T-helper 1 cell treated with Interleukin-12 subunit alpha and Interleukin-12 subunit beta and Interleukin-4 antibody, amounts not matched to agents 30 μg/mL and 1 μg/mL, for 36 hours (primary cell): ENCODE results near the gene TMEM63C.

Source experiments
- H3K27ac Mint-ChIP-seq: one replicate; pipeline ENCODE4 v1.8.0; 2021; ENCODE audit warnings: mild to moderate bottlenecking, mixed read lengths
- H3K27me3 Mint-ChIP-seq: one replicate; pipeline ENCODE4 v1.8.0; 2021; ENCODE audit warnings: low read depth, mixed read lengths
- H3K36me3 Mint-ChIP-seq: one replicate; pipeline ENCODE4 v1.8.0; 2021; ENCODE audit warnings: low read depth, mixed read lengths
- H3K4me1 Mint-ChIP-seq: one replicate; pipeline ENCODE4 v1.8.0; 2021; ENCODE audit warnings: low read depth, mixed read lengths
- H3K4me3 Mint-ChIP-seq: one replicate; pipeline ENCODE4 v1.8.0; 2021; ENCODE audit warnings: mild to moderate bottlenecking, moderate library complexity, mixed read lengths
- H3K9me3 Mint-ChIP-seq: one replicate; pipeline ENCODE4 v1.8.0; 2021; ENCODE audit warnings: mixed read lengths

TMEM63C gene

GRCh38 chr14:77200406-77200985 is 18.9 kb downstream of the TMEM63C start:
- Mint-ChIP-seq H3K27me3 (no peaks in the 10 kb centered on the region), H3K9me3 (no peaks in the 10 kb centered on the region), H3K4me1 (no peaks in the 10 kb centered on the region), H3K36me3 (no peaks in the 10 kb centered on the region), H3K4me3 (no peak overlapping the region), H3K27ac (no peak overlapping the region)

- no peaks in the 10 kb centered on the region for H3K36me3 Mint-ChIP-seq
- no peaks in the 10 kb centered on the region for H3K27me3 Mint-ChIP-seq
- H3K27ac Mint-ChIP-seq, result no peak overlapping the region
- H3K4me1 Mint-ChIP-seq, result no peaks in the 10 kb centered on the region
- H3K4me3 Mint-ChIP-seq, result no peak overlapping the region
- no peaks in the 10 kb centered on the region for H3K9me3 Mint-ChIP-seq
Measured at GRCh38 chr14:77201696-77202095, 20.1 kb downstream of the TMEM63C start.

- Mint-ChIP-seq H3K4me3 (no peak overlapping the region), H3K36me3 (no peaks in the 10 kb centered on the region), H3K4me1 (no peaks in the 10 kb centered on the region), H3K27me3 (no peaks in the 10 kb centered on the region), H3K9me3 (no peaks in the 10 kb centered on the region), H3K27ac (no peak overlapping the region)
Measured at GRCh38 chr14:77203611-77204458, 22.2 kb downstream of the TMEM63C start.

- Mint-ChIP-seq H3K9me3 (no peaks in the 10 kb centered on the region), H3K27me3 (no peaks in the 10 kb centered on the region), H3K4me3 (no peak overlapping the region), H3K4me1 (no peaks in the 10 kb centered on the region), H3K36me3 (no peaks in the 10 kb centered on the region), H3K27ac (no peak overlapping the region)
Measured at GRCh38 chr14:77204459-77204771, 22.8 kb downstream of the TMEM63C start.

- Mint-ChIP-seq H3K27ac (no peak overlapping the region), H3K9me3 (no peaks in the 10 kb centered on the region), H3K27me3 (no peaks in the 10 kb centered on the region), H3K4me1 (no peaks in the 10 kb centered on the region), H3K36me3 (no peaks in the 10 kb centered on the region), H3K4me3 (no peak overlapping the region)
Measured at GRCh38 chr14:77204907-77205306, 23.3 kb downstream of the TMEM63C start.

- no peak overlapping the region for H3K4me3 Mint-ChIP-seq
- H3K9me3 Mint-ChIP-seq, result no peaks in the 10 kb centered on the region
- H3K27ac Mint-ChIP-seq, result no peak overlapping the region
- H3K27me3 Mint-ChIP-seq, result no peaks in the 10 kb centered on the region
- no peaks in the 10 kb centered on the region for H3K4me1 Mint-ChIP-seq
- H3K36me3 Mint-ChIP-seq, result no peaks in the 10 kb centered on the region
Measured at GRCh38 chr14:77205566-77205965, 24.0 kb downstream of the TMEM63C start.

GRCh38 chr14:77206261-77206824 is 24.7 kb downstream of the TMEM63C start:
- Mint-ChIP-seq H3K27ac (no peak overlapping the region), H3K4me1 (no peaks in the 10 kb centered on the region), H3K4me3 (no peak overlapping the region), H3K36me3 (no peaks in the 10 kb centered on the region), H3K27me3 (no peaks in the 10 kb centered on the region), H3K9me3 (no peaks in the 10 kb centered on the region)

- Mint-ChIP-seq H3K27me3 (no peaks in the 10 kb centered on the region), H3K36me3 (no peaks in the 10 kb centered on the region), H3K9me3 (no peaks in the 10 kb centered on the region), H3K27ac (no peak overlapping the region), H3K4me1 (no peaks in the 10 kb centered on the region), H3K4me3 (no peak overlapping the region)
Measured at GRCh38 chr14:77206877-77207389, 25.3 kb downstream of the TMEM63C start.

- Mint-ChIP-seq H3K27me3 (peaks cover under 1% of the 10 kb centered on the region), H3K27ac (no peak overlapping the region), H3K4me3 (no peak overlapping the region), H3K36me3 (no peaks in the 10 kb centered on the region), H3K4me1 (no peaks in the 10 kb centered on the region), H3K9me3 (no peaks in the 10 kb centered on the region)
Measured at GRCh38 chr14:77208291-77208978, 26.8 kb downstream of the TMEM63C start.

- H3K9me3 Mint-ChIP-seq, result no peaks in the 10 kb centered on the region
- no peak overlapping the region for H3K27ac Mint-ChIP-seq
- H3K4me3 Mint-ChIP-seq, result no peak overlapping the region
- H3K4me1 Mint-ChIP-seq, result no peaks in the 10 kb centered on the region
- peaks cover 3% of the 10 kb centered on the region for H3K27me3 Mint-ChIP-seq
- no peaks in the 10 kb centered on the region for H3K36me3 Mint-ChIP-seq
Measured at GRCh38 chr14:77208979-77209318, 27.4 kb downstream of the TMEM63C start.

GRCh38 chr14:77212097-77212870 is 30.7 kb downstream of the TMEM63C start:
- H3K9me3 Mint-ChIP-seq, result no peaks in the 10 kb centered on the region
- peaks cover 5% of the 10 kb centered on the region for H3K27me3 Mint-ChIP-seq
- no peaks in the 10 kb centered on the region for H3K36me3 Mint-ChIP-seq
- no peak overlapping the region for H3K4me3 Mint-ChIP-seq
- H3K4me1 Mint-ChIP-seq, result no peaks in the 10 kb centered on the region
- no peak overlapping the region for H3K27ac Mint-ChIP-seq

GRCh38 chr14:77212943-77213678 is 31.5 kb downstream of the TMEM63C start:
- H3K36me3 Mint-ChIP-seq, result no peaks in the 10 kb centered on the region
- no peak overlapping the region for H3K4me3 Mint-ChIP-seq
- H3K9me3 Mint-ChIP-seq, result no peaks in the 10 kb centered on the region
- H3K4me1 Mint-ChIP-seq, result no peaks in the 10 kb centered on the region
- no peak overlapping the region for H3K27ac Mint-ChIP-seq
- peaks cover 6% of the 10 kb centered on the region for H3K27me3 Mint-ChIP-seq

GRCh38 chr14:77213679-77214016 is 32.0 kb downstream of the TMEM63C start:
- peaks cover 6% of the 10 kb centered on the region for H3K27me3 Mint-ChIP-seq
- H3K4me3 Mint-ChIP-seq, result no peak overlapping the region
- no peaks in the 10 kb centered on the region for H3K4me1 Mint-ChIP-seq
- H3K27ac Mint-ChIP-seq, result no peak overlapping the region
- H3K9me3 Mint-ChIP-seq, result no peaks in the 10 kb centered on the region
- no peaks in the 10 kb centered on the region for H3K36me3 Mint-ChIP-seq

- Mint-ChIP-seq H3K4me1 (no peaks in the 10 kb centered on the region), H3K27me3 (peaks cover 6% of the 10 kb centered on the region), H3K9me3 (no peaks in the 10 kb centered on the region), H3K36me3 (no peaks in the 10 kb centered on the region), H3K4me3 (no peak overlapping the region), H3K27ac (no peak overlapping the region)
Measured at GRCh38 chr14:77214216-77214615, 32.6 kb downstream of the TMEM63C start.
